Placental epithelial cell (primary cell): ENCODE measurements around the gene TMEM221. TPM values are rescaled to one million over a fixed set of nuclear protein-coding genes. Genes with fewer than 3 reads are reported as not detected.

Source experiments
- total RNA-seq: library from RNA; depleted of rRNA; stranded (reverse); fragments of >200 nt; gene quantifications from 2 replicates; pipeline ENCODE4 v1.2.3, GENCODE V29; 2012

TMEM221 gene
- not detected in 2 replicates for total RNA-seq

DNA sequence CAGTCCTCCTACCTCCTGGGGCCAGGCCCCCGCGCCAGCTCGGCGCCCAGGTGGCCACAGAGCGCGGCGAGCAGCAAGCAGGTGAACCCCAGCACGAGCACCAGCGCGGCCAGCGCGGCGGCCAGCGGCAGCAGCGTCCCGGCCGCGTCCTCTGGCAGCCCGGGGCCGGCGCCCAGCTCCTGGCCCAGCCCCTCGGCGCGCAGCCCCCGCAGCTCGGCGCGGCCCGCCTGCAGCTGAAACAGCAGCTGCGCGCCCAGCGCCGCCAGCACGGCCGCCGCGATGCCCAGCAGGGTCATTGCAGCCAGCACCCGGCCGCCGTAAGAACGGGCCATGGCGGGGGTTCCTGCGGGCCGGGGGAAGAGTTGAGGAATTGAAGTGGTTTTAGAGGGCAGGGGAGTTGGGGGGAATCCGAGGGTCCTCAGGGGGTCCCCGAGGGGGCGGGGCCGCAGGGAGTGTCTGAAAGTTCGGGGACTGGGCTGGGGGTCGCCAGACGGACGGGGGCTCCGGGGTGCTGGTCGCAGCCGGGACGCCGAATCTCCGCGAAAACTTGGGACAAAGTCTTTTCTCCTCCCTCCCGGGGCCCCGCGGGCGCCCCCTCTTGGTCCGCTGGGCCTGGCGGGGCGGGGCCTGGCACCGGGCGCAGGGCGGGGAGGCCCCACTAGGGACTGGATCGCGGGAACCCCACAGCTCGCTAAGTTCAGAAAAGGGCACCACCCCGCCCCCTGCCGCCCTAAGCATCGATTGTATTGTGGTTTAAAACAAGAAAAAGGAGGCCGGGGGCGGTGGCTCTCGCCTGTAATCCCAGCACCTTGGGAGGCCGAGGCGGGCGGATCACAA lies at the start of gene TMEM221:
TMEM221 (minus strand) TSS at position 538 of the 837 bp plus-strand sequence; CDS start at position 332, 206 bp downstream.

DNA sequence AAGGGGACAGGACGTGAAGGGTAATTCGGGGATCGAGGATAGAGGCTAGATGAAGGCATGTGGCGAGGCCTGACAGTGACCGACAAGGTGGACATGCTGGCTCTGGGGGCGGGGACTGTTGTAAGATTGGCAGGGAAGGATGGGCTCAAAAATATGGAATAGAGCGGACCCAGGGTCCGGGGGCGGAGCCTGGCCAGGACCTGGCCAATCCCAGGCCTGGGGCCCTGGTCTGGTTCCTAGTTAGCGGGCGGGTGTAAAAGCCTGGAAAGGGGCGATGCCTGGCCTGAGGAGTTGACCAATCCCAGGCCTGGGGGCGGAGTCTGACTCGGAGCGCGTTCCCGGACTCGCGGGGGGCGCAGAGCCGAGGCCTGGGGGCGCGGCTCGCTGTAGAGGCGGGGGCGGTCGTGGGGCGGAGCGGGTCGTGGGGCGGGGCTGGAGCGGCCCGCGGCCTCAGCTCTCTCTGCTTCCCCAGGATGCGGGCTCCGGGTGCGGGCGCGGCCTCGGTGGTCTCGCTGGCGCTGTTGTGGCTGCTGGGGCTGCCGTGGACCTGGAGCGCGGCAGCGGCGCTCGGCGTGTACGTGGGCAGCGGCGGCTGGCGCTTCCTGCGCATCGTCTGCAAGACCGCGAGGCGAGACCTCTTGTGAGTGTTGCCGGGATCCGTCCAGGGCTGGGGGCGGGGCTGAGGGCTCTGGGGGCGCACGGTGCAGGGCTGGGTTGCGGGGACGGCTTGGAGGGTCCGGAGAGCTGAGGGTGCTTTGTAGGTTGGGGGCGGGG lies 21.8 kb upstream of the TMEM221 start, which contains the start of gene SLC27A1:
SLC27A1 (plus strand) TSS at position 457 of the 774 bp plus-strand sequence; CDS start at position 474, 17 bp downstream.

DNA sequence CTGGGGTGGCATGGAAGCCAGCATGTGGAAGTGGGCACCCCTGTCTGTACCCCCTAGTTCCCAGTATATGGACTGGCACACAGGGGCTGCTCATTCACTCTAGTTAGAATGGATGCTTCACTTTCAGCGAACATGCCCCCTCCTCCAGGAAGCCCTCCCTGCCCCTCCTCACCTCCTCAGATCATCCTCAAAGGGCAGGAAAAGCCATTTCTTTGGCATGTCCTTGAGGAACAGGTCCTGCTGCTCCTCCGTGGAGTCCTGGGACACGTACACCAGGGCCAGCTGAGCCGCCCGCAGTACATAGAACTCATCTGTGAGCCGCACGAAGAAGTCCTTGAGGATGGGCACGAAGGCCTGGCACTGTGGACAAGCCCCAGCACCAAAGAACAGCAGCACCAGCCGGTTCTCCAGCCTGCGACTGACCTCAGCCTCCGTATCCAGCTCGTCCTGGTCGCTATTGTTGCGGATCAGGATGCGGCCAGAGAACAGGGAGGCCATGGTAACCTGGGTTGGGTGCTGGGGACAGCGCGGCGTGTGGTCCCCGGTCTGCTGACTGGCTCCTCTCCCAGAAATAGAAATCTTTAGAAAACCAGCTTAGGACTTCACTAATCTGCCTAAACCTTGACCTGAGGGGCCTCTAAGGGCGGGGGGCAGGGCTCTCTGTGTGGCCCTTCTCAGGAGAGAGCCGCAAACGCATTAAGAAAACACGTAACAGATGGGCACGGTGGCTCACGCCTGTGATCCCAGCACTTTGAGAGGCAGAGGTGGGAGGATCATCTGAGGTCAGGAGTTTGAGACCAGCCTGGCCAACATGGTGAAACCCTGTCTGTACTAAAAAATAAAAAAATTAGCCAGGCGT lies 12.1 kb upstream of the TMEM221 start, which contains the start of gene NXNL1:
NXNL1 (minus strand) TSS at position 555 of the 859 bp plus-strand sequence; CDS start at position 498, 57 bp downstream.

DNA sequence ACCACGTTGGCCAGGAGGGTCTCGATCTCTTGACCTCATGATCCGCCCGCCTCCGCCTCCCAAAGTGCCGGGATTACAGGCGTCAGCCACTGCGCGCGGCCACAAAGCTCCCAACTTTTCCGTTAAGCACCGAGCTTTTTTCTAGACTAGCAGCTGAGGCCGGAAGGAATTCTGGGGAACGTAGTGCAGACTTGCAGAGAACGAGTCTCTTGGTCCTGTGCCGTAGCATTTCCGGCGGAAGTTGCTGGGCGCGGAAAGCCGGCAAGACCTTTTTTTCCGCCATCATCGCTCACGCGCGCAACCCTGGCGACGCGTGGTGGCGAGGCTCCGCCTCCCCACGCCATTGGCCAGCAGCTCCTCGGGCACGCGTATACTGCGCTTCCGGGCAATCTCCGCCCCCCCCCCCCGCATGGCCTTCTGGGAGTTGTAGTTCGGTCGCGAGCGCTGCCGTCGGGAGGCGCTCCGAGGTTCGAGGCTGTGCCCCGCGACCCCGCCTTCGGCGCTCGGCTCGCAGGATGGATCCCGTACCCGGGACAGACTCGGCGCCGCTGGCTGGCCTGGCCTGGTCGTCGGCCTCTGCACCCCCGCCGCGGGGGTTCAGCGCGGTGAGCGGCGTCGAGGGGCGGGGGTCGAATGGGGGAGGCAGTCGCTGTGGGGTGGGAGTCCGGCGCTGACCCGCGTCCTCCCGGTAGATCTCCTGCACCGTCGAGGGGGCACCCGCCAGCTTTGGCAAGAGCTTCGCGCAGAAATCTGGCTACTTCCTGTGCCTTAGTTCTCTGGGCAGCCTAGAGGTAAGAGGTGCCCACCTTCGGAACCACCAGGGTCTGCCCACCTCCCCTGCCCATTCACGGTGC lies 28.6 kb downstream of the TMEM221 start, which contains the start of gene MVB12A:
MVB12A (plus strand) TSS at position 427 of the 854 bp plus-strand sequence; CDS start at position 516, 89 bp downstream.

DNA sequence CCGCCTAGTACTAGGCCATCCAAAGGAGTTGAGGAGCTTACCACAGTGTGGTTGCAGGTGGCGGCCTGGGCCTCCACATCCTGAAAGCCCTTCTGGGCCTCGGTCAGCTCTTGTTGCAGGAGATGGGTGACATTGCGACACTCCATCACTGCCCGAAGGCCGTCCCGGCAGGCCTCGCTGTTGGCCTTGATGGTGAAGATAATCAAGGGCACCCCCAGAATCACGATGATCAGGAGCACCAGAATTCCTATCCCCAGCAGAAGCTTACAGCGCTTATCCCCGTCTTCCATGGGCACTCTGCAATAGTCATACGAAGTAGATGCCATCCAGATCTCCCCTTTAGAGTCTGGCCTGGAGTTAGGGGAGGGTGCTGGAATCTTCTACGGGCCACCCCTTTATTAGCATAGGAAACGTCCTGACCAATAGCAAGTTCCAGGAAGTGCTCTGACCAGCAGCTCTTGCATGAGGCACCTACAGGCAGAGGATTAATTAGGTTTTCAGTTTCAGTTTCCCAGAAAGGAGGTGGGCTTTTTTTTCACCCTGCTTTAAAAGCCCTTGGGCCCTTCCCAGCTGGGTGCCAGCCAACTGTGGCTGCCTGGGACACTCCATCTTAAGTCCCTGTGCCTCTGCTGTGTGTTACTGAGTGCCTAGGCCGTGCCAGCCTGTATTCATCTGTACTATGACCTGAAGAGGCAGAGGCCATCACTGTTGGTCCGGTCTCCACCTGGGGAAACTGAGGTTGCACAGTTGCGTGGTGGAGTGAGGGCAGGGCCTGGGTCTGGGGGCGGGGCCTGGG lies 43.0 kb downstream of the TMEM221 start, which contains the start of gene BST2:
BST2 (minus strand) TSS at position 381 of the 796 bp plus-strand sequence; CDS start at position 326, 55 bp downstream.

DNA sequence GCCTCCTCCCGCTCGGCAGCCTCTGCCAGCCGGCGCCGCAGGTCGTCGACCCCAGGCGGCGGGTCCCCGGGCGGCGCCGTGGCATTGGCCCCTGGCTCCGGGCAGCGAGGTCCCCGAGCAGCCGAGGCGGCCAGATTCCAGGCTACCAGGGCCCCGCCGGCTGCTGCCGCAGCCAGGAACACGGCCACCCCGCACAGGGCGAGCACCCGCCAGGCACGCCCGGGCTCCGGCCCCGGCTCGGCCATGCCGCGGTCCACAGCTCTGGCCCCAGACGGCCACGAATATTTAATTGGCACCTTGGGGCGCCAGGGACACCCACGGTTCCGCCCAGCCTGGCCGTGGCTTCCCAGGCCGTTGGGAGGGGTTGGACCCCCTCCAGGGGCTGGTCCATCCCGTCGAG lies 54.6 kb downstream of the TMEM221 start, which contains the start of gene CCDC194:
CCDC194 (minus strand) TSS at position 283 of the 400 bp plus-strand sequence; CDS start at position 245, 38 bp downstream.

Other genes starting within 250 kb of the TMEM221 start
- 19.1 and 25.5 TPM in 2 replicates for gene USE1, start 233.3 kb downstream of the TMEM221 start, total RNA-seq
- gene OCEL1, start 222.4 kb downstream of the TMEM221 start, total RNA-seq: 5.4 and 7.1 TPM in 2 replicates
- gene NR2F6, start 202.7 kb downstream of the TMEM221 start, total RNA-seq: 66.0 and 74.2 TPM in 2 replicates
- under 0.01 TPM in 1 of 2 replicates, not detected in the other for gene USHBP1, start 183.9 kb downstream of the TMEM221 start, total RNA-seq
- 77.3 and 127 TPM in 2 replicates for gene BABAM1, start 181.2 kb downstream of the TMEM221 start, total RNA-seq
- gene ANKLE1, start 166.8 kb downstream of the TMEM221 start, total RNA-seq: 0.39 and 0.65 TPM in 2 replicates
- gene ABHD8, start 145.2 kb downstream of the TMEM221 start, total RNA-seq: 10.2 and 23.6 TPM in 2 replicates
- 29.8 and 50.3 TPM in 2 replicates for gene MRPL34, start 142.8 kb downstream of the TMEM221 start, total RNA-seq
- 10.2 and 39.6 TPM in 2 replicates for gene DDA1, start 139.1 kb downstream of the TMEM221 start, total RNA-seq
- 3.9 and 5.0 TPM in 2 replicates for gene ANO8, start 113.8 kb downstream of the TMEM221 start, total RNA-seq
- gene GTPBP3, start 111.1 kb downstream of the TMEM221 start, total RNA-seq: 20.0 and 34.2 TPM in 2 replicates
- gene PLVAP, start 71.3 kb downstream of the TMEM221 start, total RNA-seq: not detected in 2 replicates
- gene CCDC194, start 54.5 kb downstream of the TMEM221 start, total RNA-seq: not detected in 2 replicates
- 0.39 TPM in 1 of 2 replicates, not detected in the other for gene BST2, start 43.0 kb downstream of the TMEM221 start, total RNA-seq
- gene MVB12A, start 28.6 kb downstream of the TMEM221 start, total RNA-seq: 47.9 and 72.9 TPM in 2 replicates
- gene NXNL1, start 12.3 kb upstream of the TMEM221 start, total RNA-seq: not detected in 2 replicates
- 21.7 and 25.9 TPM in 2 replicates for gene SLC27A1, start 21.9 kb upstream of the TMEM221 start, total RNA-seq
- 99.3 and 118 TPM in 2 replicates for gene PGLS, start 63.0 kb upstream of the TMEM221 start, total RNA-seq
- 57.7 and 155 TPM in 2 replicates for gene COLGALT1, start 107.0 kb upstream of the TMEM221 start, total RNA-seq
- gene UNC13A, start 239.7 kb upstream of the TMEM221 start, total RNA-seq: 0.11 and 0.39 TPM in 2 replicates